Chondrocyte (in vitro differentiated cells): Measurements from ENCODE around the gene HSDL2. TPM values are rescaled to one million over a fixed set of nuclear protein-coding genes. Genes with fewer than 3 reads are reported as not detected.
"Not testable (repeated sequence)": the region's sequence is repeated elsewhere in the genome, so short reads cannot be mapped to it uniquely, and the experiment has no call there.

ENCODE experiments used
- DNase-seq: peaks from one replicate; pipeline ENCODE4 v3.0.0; 2021; ENCODE audit warnings: mixed read lengths, low spot score
- H3K27ac Mint-ChIP-seq: one replicate; pipeline ENCODE4 v1.8.0; 2021; ENCODE audit warnings: mild to moderate bottlenecking, moderate library complexity, mixed read lengths; ENCODE audit not compliant: unreplicated experiment
- H3K27me3 Mint-ChIP-seq: 2 replicates; pipeline ENCODE4 v1.8.0; 2021; ENCODE audit warnings: low read depth, mixed read lengths
- H3K36me3 Mint-ChIP-seq: 2 replicates; pipeline ENCODE4 v1.8.0; 2021; ENCODE audit warnings: low read depth, mixed read lengths
- H3K4me1 Mint-ChIP-seq: 2 replicates; pipeline ENCODE4 v1.8.0; 2021; ENCODE audit warnings: low read depth, mild to moderate bottlenecking, mixed read lengths
- H3K4me3 Mint-ChIP-seq: one replicate; pipeline ENCODE4 v1.8.0; 2021; ENCODE audit warnings: mild to moderate bottlenecking, moderate library complexity, mixed read lengths; ENCODE audit not compliant: unreplicated experiment
- H3K9me3 Mint-ChIP-seq: 2 replicates; pipeline ENCODE4 v1.8.0; 2021; ENCODE audit warnings: low read depth, mixed read lengths
- CTCF ChIP-seq: fragments of 200-600 bp; sonication (generic); IDR thresholded peaks from 2 replicates; pipeline ENCODE4 v1.5.0; 2021; ENCODE audit warnings: antibody characterized with exemption, mild to moderate bottlenecking, moderate library complexity
- total RNA-seq: library from RNA; stranded (reverse); gene quantifications from 3 replicates; pipeline ENCODE4 v1.2.1, GENCODE V29; 2021

The HSDL2 gene
- total RNA-seq, 1 donor from 2014 or later: 20.6 TPM

- Mint-ChIP-seq H3K9me3 (no peaks in the 10 kb centered on the region), H3K27ac (peak overlapping the region; percentile 1), H3K36me3 (peaks cover 13% of the 10 kb centered on the region), H3K4me3 (no peak overlapping the region), H3K27me3 (no peaks in the 10 kb centered on the region), H3K4me1 (peaks cover 7% of the 10 kb centered on the region)
- no peak for DNase-seq
- no peak for TF ChIP-seq CTCF
These were observed 31.7 kb downstream of the HSDL2 start for GRCh38 chr9:112411626-112412027.

DNA sequence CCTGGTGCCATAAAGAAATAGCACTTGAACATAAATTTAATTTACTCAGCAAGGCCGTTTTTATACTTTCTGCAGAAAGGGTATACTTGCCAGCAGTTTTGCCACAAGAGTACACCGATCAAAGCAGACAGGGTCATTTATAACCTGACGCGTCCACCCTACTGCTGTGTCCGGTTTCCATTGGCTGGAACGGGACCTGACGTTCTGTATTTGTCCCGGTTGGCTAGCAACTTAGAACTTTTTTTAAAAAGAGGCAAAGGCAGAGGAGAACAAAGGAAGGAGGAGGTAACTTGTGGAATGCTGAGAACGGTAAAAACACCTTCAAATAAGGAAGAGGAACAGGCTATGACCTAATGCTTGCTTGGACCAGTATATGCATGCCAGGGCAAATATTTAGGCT, 33.8 kb downstream of the HSDL2 start:
- not testable (repeated sequence) for H3K27me3 Mint-ChIP-seq, H3K27ac Mint-ChIP-seq, H3K9me3 Mint-ChIP-seq, H3K4me1 Mint-ChIP-seq, H3K36me3 Mint-ChIP-seq, DNase-seq, H3K4me3 Mint-ChIP-seq

DNA sequence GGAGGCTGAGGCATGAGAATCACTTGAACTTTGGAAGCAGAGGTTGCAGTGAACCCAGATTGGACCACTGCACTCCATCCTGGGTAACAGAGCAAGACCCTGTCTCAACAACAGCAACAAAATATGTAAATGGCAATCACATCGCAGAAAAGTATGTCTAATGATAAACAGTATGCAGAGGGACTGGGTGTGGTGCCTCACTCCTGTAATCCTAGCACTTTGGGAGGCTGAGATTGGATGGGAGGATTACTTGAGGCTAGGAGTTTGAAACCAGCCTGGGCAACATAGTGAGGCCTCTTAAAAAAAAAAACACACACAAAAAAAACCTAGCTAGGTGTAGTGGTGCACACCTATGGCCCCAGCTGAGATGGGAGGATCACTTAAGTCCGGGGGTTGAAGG, 40.3 kb downstream of the HSDL2 start:
- Mint-ChIP-seq H3K27ac (no peak overlapping the region), H3K9me3 (no peaks in the 10 kb centered on the region), H3K27me3 (no peaks in the 10 kb centered on the region), H3K4me1 (no peaks in the 10 kb centered on the region), H3K4me3 (no peak overlapping the region), H3K36me3 (peaks cover 23% of the 10 kb centered on the region)
- no peak for DNase-seq
- TF ChIP-seq CTCF: no peak

GRCh38 chr9:112421771-112422222, 41.9 kb downstream of the HSDL2 start:
- no peak for DNase-seq
- H3K4me3 Mint-ChIP-seq: no peak overlapping the region
- H3K27me3 Mint-ChIP-seq: no peaks in the 10 kb centered on the region
- H3K36me3 Mint-ChIP-seq: peaks cover 20% of the 10 kb centered on the region
- no peak overlapping the region for H3K27ac Mint-ChIP-seq
- H3K4me1 Mint-ChIP-seq: no peaks in the 10 kb centered on the region
- H3K9me3 Mint-ChIP-seq: no peaks in the 10 kb centered on the region
- TF ChIP-seq CTCF: no peak

DNA sequence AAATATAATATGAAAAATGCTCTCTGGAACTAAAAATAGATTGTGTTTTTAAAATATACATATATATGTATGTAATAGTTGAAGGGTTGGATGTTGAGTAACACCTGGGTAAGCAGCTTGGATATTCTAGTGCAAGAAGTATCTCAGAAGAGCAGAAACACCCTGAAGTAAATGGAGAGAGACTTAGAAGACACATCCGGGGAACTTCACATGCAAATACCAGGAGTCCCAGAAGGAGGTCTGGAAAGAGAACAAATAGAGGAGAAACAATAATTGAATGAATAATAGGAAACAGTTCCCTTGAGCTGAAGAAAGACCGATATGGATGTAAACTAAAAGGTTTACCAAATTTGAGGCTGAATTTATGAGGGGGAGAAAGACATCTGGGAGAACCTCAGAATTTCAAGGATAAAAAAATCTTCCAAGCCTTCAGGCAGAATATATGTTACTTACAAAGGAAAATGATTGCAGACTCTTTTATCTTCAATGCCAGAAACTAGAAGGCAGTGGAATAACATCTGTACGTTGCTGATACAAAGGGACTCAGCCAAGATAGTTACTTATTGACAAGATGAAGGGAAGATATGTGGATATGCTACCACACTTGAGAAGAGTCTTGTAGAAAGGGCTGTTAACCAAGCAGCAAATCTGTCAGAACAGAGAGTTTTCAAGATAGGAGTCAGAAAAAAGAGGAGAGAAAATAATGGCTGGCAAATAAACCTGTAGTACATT, 42.7 kb downstream of the HSDL2 start:
- no peak for DNase-seq
- Mint-ChIP-seq H3K9me3 (no peaks in the 10 kb centered on the region), H3K27ac (peak overlapping the region; percentile 10), H3K4me3 (no peak overlapping the region), H3K36me3 (peaks cover 20% of the 10 kb centered on the region), H3K27me3 (no peaks in the 10 kb centered on the region), H3K4me1 (no peaks in the 10 kb centered on the region)
- no peak for TF ChIP-seq CTCF

- Mint-ChIP-seq H3K9me3 (no peaks in the 10 kb centered on the region), H3K4me3 (no peak overlapping the region), H3K4me1 (no peaks in the 10 kb centered on the region), H3K27ac (no peak overlapping the region), H3K36me3 (peaks cover 28% of the 10 kb centered on the region), H3K27me3 (no peaks in the 10 kb centered on the region)
- no peak for TF ChIP-seq CTCF
- DNase-seq: no peak
These were observed 50.2 kb downstream of the HSDL2 start for GRCh38 chr9:112430006-112430522.
